Panc1 (cell line): ENCODE data around the gene RIT2.

Experiments
- CTCF ChIP-seq: fragments of 450-650 bp; IDR thresholded peaks from 2 replicates; pipeline ENCODE4 v1.5.1; 2017; ENCODE audit warnings: mild to moderate bottlenecking
- POLR2AphosphoS5 ChIP-seq: IDR thresholded peaks from 2 replicates; pipeline ENCODE4 v1.6.1; 2012; ENCODE audit warnings: mild to moderate bottlenecking, low read depth, low read length, moderate library complexity

- TF ChIP-seq CTCF (no peak), POLR2AphosphoS5 (no peak)
Measured at GRCh38 chr18:43061318-43061717, 54.2 kb downstream of the RIT2 start.
